ENCODE results near the gene CFAP221.
"Not testable (repeated sequence)": the region's sequence is repeated elsewhere in the genome, so short reads cannot be mapped to it uniquely, and the experiment has no call there.

The CFAP221 gene

DNA sequence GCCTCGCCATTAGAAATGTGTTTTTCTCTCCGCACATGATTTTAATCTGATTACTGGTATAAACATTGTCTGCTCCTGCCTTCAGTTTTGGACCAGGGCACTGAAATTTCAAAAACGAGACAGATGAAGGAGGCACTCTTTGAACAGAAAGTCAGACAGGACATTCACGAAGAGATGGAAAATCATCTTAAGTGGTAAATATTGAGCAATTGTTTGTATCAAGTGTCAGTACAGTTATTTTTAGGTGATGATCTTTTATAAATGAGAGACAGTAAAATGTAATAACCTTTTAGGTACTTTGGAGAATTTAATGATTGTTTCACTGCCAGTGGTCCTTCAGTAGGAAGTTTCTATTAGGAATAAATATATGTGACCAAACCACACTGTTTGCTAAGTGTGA lies 60.8 kb downstream of the CFAP221 start:
- H3K27ac ChIP-seq = no peak overlapping the region
- TF ChIP-seq, protein P1, sequence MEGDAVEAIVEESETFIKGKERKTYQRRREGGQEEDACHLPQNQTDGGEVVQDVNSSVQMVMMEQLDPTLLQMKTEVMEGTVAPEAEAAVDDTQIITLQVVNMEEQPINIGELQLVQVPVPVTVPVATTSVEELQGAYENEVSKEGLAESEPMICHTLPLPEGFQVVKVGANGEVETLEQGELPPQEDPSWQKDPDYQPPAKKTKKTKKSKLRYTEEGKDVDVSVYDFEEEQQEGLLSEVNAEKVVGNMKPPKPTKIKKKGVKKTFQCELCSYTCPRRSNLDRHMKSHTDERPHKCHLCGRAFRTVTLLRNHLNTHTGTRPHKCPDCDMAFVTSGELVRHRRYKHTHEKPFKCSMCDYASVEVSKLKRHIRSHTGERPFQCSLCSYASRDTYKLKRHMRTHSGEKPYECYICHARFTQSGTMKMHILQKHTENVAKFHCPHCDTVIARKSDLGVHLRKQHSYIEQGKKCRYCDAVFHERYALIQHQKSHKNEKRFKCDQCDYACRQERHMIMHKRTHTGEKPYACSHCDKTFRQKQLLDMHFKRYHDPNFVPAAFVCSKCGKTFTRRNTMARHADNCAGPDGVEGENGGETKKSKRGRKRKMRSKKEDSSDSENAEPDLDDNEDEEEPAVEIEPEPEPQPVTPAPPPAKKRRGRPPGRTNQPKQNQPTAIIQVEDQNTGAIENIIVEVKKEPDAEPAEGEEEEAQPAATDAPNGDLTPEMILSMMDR (IDR thresholded peaks at IDR 0.05; ENCODE audit: low read depth, low read length, missing control alignments) = no peak
- DNase-seq = no peak
- H3K4me3 ChIP-seq (ENCODE audit: low read depth, low read length) = no peak overlapping the region
- H3K36me3 ChIP-seq (replicated peaks) = no peaks in the 10 kb centered on the region
- in situ Hi-C loops (cut with HindIII; ENCODE audit: low pct_ligation_motif_present, low sequenced_read_pairs) = no loop called here
- H3K27me3 ChIP-seq (replicated peaks) = no peaks in the 10 kb centered on the region

DNA sequence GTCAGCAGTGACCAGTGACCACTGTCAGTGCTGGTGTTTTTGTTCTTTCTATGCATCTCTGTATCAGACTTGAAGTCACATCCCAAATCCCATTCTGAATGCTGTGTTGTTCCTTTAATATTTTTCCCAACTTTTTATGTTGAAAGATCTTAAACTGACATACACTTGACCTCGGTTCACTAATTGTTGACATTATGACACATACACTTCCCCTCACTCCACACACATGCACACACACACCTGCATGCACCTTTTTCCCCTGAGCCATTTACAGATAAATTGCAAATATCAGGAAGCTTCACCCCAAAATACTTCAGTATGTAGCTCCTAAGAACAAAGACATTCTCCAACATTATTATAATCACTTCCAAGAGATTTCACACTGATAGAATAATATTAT lies 62.4 kb downstream of the CFAP221 start:
- TF ChIP-seq, protein P1 (IDR thresholded peaks at IDR 0.05; ENCODE audit: low read depth, low read length, missing control alignments) = no peak
- DNase-seq = no peak
- in situ Hi-C loops (cut with HindIII; ENCODE audit: low pct_ligation_motif_present, low sequenced_read_pairs) = no loop called here

DNA sequence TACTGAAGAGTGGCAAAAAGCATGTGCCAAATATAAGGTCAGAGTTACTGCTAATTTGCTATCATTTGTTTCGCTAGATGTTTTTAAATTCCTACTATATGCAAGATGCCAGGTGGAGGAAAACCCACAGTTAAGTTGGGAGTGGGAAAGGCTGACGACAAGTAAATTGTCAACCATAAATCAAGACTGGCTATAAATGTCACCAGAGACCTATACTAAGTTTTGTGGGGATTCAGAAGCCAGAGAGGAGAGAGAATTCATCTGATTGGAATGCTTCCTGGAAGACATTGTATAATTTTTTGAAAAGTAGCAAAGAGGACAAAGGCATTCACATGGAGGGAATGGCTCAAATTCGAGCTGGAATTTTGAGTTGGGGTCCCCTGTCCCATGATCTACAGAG lies 64.3 kb downstream of the CFAP221 start:
- H3K27me3 ChIP-seq (replicated peaks) = no peaks in the 10 kb centered on the region
- TF ChIP-seq, protein P1 (IDR thresholded peaks at IDR 0.05; ENCODE audit: low read depth, low read length, missing control alignments) = no peak
- H3K27ac ChIP-seq = no peak overlapping the region
- H3K36me3 ChIP-seq (replicated peaks) = no peaks in the 10 kb centered on the region
- no peak overlapping the region for H3K4me3 ChIP-seq (ENCODE audit: low read depth, low read length)
- no peak for DNase-seq
- in situ Hi-C loops (cut with HindIII; ENCODE audit: low pct_ligation_motif_present, low sequenced_read_pairs) = no loop called here

More for the DNA sequence above, 62.4 kb downstream of the CFAP221 start:
- H3K4me3 ChIP-seq (ENCODE audit: low read depth, low read length) = no peak overlapping the region
- H3K36me3 ChIP-seq (replicated peaks) = no peaks in the 10 kb centered on the region
- H3K27me3 ChIP-seq (replicated peaks) = no peaks in the 10 kb centered on the region
- no peak overlapping the region for H3K27ac ChIP-seq

DNA sequence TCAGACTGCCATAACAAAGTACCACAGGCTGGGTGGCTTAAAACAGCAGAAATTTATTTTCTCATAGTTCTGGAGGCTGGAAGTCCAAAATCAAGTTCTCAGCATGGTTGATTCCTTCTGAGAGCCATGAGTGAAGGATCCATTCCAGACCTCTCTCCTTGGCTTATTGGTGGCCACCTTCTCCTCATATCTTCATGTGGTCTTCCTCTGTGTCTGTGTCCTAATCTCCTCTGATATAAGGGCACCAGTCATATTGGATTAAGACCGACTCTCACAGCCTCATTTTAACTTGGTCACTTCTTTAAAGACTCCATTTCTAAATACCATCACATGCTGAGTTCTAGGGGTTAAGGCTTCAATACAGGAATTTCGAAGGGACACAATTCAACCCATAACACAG lies 65.1 kb downstream of the CFAP221 start:
- no peak overlapping the region for H3K4me3 ChIP-seq (ENCODE audit: low read depth, low read length)
- in situ Hi-C loops (cut with HindIII; ENCODE audit: low pct_ligation_motif_present, low sequenced_read_pairs) = no loop called here
- DNase-seq = no peak
- no peak overlapping the region for H3K27ac ChIP-seq
- TF ChIP-seq, protein P1 (IDR thresholded peaks at IDR 0.05; ENCODE audit: low read depth, low read length, missing control alignments) = no peak
- no peaks in the 10 kb centered on the region for H3K27me3 ChIP-seq (replicated peaks)
- no peaks in the 10 kb centered on the region for H3K36me3 ChIP-seq (replicated peaks)

DNA sequence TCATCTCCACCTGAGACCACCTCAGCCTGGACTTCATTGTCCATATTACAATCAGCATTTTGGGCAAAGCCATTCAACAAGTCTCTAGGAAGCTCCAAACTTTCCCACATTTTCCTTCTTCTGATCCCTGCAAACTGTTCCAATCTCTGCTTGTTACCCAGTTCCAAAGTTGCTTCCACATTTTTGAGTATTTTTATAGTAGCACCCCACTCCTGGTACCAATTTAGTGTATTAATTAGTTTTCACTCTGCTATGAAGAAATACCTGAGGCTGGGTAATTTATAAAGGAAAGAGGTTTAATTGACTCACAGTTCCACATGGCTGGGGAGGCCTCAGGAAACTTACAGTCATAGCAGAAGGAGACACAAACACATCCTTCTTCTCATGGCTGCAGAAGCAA lies 69.9 kb downstream of the CFAP221 start:
- H3K27ac ChIP-seq; H3K27me3 ChIP-seq (replicated peaks); in situ Hi-C loops (cut with HindIII; ENCODE audit: low pct_ligation_motif_present, low sequenced_read_pairs); DNase-seq; H3K36me3 ChIP-seq (replicated peaks); H3K4me3 ChIP-seq (ENCODE audit: low read depth, low read length): not testable (repeated sequence)

DNA sequence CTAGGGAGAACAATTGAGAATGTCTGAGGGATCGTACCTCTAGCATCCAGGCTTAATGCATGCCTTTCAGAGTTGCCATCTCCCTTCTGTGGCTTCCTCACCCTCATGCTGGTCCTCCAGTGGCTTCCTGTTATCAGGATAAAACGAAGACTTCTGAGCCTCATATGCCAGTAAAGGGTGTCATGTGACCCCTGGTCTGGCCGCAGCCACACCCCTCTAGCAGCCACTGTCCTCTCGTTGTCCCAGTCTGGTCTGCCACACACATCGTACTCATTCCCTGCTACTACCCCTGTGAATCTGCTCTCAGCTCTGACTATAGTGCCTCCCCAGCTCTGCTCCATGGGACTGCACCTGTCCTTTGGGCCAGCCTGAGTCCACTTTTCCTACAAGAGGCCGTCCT lies 72.2 kb downstream of the CFAP221 start:
- H3K4me3 ChIP-seq (ENCODE audit: low read depth, low read length) = no peak overlapping the region
- in situ Hi-C loops (cut with HindIII; ENCODE audit: low pct_ligation_motif_present, low sequenced_read_pairs) = no loop called here
- TF ChIP-seq, protein P1 (IDR thresholded peaks at IDR 0.05; ENCODE audit: low read depth, low read length, missing control alignments) = no peak
- H3K27ac ChIP-seq = no peak overlapping the region
- DNase-seq = no peak
- H3K27me3 ChIP-seq (replicated peaks) = no peaks in the 10 kb centered on the region
- no peaks in the 10 kb centered on the region for H3K36me3 ChIP-seq (replicated peaks)

All from brain microvascular endothelial cell (primary cell).